HL-60/S4 treated with retinoic acid at 250 ng/mL for 4 days and 3 days (cell line): Measurements from ENCODE around the gene ACTA2.

ENCODE experiments used
- in situ Hi-C: fragments of 300-500 bp; cut with MboI; formaldehyde crosslinking; loops from 2 replicates; pipeline ENCODE4 v1.7.0; 2022; ENCODE audit warnings: low sequenced_read_pairs

ACTA2 gene

DNA sequence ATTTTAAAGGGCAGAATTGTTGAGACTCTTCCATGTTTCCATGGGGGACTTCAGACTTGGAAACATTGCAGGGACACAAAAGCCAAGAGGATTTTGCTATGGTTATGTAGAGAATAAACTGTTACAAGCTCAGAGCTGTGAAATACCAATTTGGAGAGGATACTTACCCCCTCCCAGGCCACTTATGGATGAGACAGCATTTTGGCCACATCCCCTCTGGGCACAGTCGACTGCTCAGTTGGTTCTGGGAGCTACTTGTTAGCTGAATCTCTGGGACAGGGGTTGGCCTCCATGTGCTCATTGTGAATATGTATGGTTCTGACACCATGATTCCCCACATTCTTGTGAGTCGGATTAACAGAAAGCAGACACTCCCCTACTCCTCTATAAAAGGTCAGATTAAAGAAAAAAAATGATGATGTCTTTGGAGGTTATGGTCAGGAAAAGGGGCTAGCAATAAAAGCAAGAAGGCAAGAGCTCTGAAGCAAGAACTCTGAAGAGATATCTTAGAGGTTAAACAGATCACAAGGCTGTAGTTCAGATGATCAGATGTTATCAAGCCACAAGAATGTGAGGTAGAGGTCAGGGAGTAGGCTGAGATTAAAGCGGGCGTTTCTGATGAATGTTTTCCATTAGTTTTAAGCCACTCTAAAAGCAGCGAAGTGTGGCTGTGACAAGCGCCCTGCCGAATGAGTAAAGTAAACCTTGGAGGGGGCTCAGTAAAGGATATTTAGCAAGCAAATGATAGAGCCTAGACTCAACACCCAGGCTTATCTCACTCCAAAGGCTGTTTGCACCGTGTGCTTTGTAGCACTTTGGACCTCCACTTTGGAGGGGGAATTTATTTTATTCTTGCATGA lies 55.3 kb downstream of the ACTA2 start:
- in situ Hi-C loops = no loop called here

DNA sequence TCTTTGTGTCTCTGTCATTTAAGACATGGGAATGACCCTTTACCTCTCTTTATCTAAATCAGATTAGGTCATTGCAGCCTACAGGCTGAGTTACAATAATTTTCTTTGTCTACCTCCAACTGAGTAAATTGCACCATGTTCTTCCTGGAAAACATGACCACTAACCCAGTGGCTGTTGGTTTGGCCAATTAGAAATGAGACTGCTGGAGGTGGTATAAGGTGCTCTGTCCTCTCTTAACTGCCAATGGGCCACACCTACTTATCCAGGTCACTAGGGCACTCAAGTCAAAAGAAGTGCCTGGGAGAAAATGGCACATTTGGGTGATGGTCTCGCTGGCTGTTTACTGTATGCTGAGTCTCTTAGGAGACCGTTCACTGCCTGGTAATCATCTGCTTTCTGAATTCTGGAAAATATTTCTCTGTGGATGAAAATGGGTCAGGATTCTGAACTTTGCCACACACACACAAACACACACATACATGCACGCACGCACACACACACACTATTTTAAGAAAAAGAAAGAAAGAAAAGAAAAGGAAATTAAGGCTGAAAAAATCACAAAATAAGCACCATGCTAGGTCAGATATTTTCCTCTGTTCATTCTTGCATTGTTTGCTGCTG lies 56.1 kb downstream of the ACTA2 start:
- in situ Hi-C loops = no loop called here

DNA sequence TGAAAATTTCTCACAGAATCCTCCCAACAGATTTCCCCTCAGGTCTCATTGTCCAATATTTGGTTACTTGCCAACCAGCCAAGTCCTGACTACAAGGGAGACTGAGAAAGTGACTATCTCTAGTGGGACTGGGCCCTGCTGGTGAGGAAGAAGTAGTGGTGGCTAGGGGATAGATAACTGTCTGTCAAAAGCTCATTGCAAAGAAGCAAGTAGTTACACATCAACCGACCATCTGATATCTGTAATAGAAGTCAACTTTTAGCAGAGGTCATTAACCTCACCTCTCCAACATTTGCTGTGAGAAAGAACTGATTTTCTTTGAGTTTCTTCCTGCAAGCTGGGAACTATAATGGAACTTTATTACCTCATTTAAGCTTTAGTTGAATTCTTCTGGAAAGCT lies 57.3 kb downstream of the ACTA2 start:
- in situ Hi-C loops = no loop called here

DNA sequence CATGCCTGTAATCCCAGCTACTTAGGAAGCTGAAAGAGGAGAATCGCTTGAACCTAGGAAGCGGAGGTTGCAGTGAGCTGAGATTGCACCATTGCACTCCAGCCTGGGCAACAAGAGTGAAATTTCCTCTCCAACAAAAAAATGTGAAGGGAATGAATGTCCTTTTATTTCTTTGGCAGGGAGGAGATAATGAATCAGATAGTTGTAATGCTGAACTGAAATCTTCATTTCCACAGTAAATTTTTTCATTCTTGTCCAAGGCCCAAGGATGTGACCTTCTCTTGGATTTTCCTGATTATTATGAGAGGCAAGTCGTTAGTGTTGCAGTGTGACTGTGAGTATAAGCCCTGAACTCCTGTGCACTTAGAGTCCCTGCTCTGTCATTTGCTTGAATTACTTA lies 59.0 kb downstream of the ACTA2 start:
- in situ Hi-C loops = no loop called here

DNA sequence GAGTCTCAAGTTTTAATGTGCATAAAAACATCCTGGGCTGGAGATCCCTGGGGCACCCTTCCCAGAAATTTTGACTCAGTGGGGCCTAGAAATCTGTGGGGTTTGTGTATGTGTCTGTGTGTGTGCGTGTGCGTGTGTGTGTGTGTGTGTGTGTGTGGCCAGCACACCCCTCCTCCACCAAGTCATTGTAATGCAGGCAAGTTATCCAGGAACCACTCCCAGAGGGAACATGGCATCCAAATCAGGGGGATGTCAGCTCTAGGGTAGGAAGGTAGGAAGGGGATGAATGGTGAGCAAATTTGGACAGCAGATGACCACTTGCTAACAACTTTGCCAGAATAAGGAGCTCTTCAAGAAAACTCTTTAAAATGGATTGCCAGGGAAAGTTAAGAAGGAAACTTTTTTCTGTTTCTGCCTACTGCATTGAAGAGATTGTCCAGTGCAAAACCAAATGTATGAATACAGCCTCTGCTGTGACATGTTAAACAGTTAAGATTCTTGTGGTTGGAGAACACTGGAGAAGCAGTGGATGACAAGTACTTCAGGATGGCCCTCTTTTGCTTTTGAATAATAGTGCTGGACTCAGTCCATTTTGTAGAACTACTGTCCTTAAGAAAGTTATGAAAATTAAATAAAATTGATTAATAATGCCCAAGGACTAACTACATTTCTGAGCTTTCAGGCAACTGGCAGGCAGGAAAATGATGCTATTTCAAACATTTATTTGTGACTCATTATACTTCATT lies 60.2 kb downstream of the ACTA2 start:
- in situ Hi-C loops = no loop called here

DNA sequence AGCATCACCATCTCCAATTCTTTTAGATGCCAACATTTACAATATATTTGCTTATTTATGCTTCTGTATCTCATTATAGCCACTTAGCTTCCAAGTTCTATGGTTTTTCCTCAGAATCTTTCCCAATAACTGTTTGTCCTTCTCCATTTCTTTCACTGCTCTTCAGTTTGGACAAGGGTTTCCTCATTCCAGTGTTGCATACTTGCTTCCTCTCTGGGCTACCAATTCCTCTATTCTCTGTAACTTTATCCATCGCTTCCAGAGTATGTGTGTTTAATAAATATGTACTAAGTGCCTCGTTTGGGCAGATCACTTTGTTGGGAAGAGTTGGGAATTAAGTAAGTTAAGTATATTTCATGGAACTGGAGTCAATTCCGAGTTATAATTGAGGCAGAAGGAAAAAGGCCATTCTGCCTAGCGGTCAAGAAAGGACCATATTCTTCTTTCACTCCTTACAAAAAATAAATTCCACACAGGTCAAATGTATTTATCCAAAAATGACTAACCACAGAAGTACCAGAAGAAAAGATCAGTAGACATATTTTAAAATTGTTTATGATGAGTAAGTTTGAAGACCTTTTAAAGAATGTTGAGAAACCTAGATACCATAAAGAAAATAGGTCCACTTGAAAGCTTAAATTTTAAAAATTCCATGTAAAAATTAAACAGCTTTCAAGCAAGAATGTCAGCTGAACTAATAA lies 61.7 kb downstream of the ACTA2 start:
- in situ Hi-C loops = no loop called here

DNA sequence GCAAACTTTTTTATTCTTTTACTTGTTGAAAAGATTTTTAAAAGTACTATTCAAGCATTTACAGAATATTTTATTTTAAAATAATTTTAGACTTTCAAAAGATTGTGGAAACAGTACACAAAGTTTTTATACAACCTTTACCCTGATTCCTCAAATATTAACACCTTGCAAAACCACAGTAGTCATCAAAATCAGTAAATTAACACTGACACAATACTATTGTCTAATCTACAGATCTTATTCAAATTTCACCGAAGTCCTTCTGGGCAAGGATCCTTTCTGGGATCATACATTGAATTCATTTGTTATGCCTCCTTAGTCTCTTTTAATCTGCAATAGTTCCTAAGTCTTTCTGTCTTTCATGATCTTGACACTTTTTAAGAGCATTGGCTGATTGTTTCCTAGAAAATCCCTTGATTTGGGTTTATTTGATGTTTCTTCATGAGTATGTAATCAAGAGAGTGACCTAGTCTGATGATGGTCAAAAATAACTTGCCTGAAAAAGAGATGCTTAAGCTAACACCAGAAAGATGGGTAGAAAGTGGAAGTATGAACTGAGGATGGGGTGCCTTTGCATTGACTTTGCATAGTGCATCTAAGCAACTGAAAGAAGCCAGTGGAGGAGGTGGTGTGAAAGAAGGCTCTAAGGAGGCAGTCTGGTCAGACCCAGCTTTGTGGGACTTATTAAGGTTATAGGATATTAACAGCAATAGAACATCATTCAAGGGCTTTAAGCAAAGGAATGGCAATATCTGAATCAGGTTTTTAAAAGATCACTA lies 62.8 kb downstream of the ACTA2 start:
- in situ Hi-C loops = no loop called here

DNA sequence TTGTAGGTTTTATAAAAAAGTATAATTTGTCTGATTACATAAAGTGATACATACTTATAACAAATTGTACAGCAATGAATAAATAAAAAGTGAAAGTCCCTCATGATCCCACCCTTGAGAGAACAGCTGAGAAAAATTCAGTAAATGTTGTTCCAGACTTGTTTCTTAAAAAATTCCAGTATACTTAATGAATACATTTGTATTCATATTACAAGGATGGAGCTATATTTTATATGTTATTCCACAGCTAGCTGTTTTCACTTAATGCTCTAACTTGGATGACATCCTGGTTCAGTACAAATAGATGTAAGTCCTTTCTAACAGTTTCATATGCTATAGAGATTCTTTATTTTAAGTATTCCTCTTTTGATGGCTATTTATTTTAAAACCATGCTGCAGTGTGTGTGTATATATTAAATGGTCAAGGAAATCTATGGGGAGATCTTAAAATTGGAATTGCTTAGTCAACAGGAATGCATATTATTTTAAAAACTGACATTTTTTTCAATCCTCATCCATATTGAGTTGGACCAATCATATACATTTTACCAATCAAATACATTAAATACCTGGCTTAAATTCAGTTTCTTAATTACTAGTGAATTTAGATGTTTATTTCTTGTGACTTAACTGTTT lies 63.6 kb downstream of the ACTA2 start:
- in situ Hi-C loops = no loop called here

DNA sequence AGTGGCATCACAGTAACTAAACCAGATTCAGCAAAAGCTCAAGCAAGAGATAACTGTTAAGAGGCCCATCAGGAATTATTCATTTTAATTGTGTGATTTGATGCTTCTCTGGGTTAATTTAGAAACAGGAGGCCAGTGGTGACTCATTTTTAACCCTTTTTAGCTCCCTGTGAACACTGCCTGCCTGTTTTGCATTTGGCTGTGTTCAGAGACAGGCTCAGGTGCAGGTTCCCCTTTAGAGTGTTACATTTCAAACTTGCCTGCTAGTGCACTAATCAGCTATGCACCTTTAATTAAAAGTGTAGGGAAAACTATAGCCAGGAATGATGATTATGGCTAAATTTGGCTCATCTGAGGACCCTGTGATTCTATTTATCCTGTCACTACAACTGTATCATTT lies 66.0 kb downstream of the ACTA2 start:
- in situ Hi-C loops = no loop called here
